ENCODE results near the gene CD99L2.

DNA sequence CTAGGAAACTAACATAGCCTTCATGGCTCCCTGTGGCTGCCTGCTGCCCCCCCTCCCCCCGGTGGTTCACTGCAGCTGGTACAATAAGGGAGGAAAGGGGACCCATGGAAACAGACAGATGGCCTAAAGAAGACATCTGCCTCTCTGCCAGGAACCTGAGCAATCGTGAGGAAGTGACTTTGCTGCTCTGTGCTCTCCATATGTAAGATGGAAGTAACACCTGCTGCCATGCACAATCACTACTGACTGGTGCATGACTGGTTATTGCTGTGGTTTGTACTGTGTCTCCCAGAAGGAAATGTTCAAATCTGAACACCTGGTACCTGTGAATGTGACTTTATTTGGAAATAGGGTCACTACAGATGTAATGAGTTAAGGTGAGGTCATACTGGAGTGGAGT, 43.6 kb downstream of the CD99L2 start:
- TF ChIP-seq CTCF (IDR thresholded peaks at IDR 0.05) (no peak), POLR2A (IDR thresholded peaks at IDR 0.05) (no peak)

All from adrenal gland (tissue), 5 donors.